Measurements from ENCODE around the gene PRKCH. TPM values are rescaled to one million over a fixed set of nuclear protein-coding genes. Genes with fewer than 3 reads are reported as not detected.

The PRKCH gene
- polyA plus RNA-seq, 2 of the 4 experiments (the other 2 are of a cell fraction): 10.0 to 10.2 TPM

GRCh38 chr14:61499991-61500390, 178.6 kb downstream of the PRKCH start:
- Histone ChIP-seq H3K4me1 (peaks cover 15% of the 10 kb centered on the region), H3K27ac (peak overlapping the region in 1 of 2 experiments; percentile 5; a peak in 1 of 6 replicates), H3K9me3 (no peaks in the 10 kb centered on the region), H3K4me3 (no peak overlapping the region), H3K4me2 (no peak overlapping the region)
- DNase-seq (ENCODE audit: low read depth in 1 of 2, low spot score in 1 of 2): no peak
- no peak for TF ChIP-seq CBX2 (IDR thresholded peaks at IDR 0.05; ENCODE audit: borderline replicate concordance, low read depth)
- TF ChIP-seq HOXB5 (CRISPR knock-in tag; IDR thresholded peaks at IDR 0.05): no peak
- TF ChIP-seq BHLHE40 (IDR thresholded peaks at IDR 0.05; ENCODE audit: low read depth, low read length): no peak
- TF ChIP-seq EHMT2 (IDR thresholded peaks at IDR 0.05; ENCODE audit: low read depth): no peak
- TF ChIP-seq MAFK (IDR thresholded peaks at IDR 0.05; ENCODE audit: partially characterized antibody): no peak
- no peak for TF ChIP-seq CTCF (IDR thresholded peaks at IDR 0.05)
- TF ChIP-seq SREBF2 (IDR thresholded peaks at IDR 0.05): no peak
- no peak for TF ChIP-seq CHD4 (IDR thresholded peaks at IDR 0.05; ENCODE audit: borderline replicate concordance)
- no peak for TF ChIP-seq RARB (CRISPR knock-in tag; IDR thresholded peaks at IDR 0.05)
- TF ChIP-seq EP300 (IDR thresholded peaks at IDR 0.05): no peak
- TF ChIP-seq MAX (IDR thresholded peaks at IDR 0.05): no peak
- TF ChIP-seq MAZ (IDR thresholded peaks at IDR 0.05; ENCODE audit: borderline replicate concordance, low read depth, low read length): no peak
- TF ChIP-seq USF2 (IDR thresholded peaks at IDR 0.05): no peak
- TF ChIP-seq FOSL2 (IDR thresholded peaks at IDR 0.05): no peak
- TF ChIP-seq FOSL2 (CRISPR knock-in tag; IDR thresholded peaks at IDR 0.05): no peak
- CTCF ChIA-PET: interaction anchor here (0.9 to 2.0 kb wide), 3 partner anchors 10 to 337 kb away, joined by 3 to 9 read pairs (median 3); no protein-coding TSS in a partner anchor
- ATAC-seq: no peak
- 94% methylated on average over 7 of the region's 7 CpGs for WGBS (ENCODE audit: missing lambda C conversion rate)
- FAIRE-seq: no peak
- POLR2A ChIA-PET: no interaction called here

- Histone ChIP-seq H3K9me3 (no peaks in the 10 kb centered on the region), H3K27ac (peak overlapping the region; percentile 47 to 72; a peak in 4 of 6 replicates), H3K4me2 (peak overlapping the region; percentile 38; the same call in 1 of the 3 replicates), H3K4me1 (peaks cover 15% of the 10 kb centered on the region), H3K4me3 (no peak overlapping the region)
- CTCF ChIA-PET: interaction anchor here (0.7 to 2.0 kb wide), 4 partner anchors 9 to 151 kb away, joined by 3 to 9 read pairs (median 4); no protein-coding TSS in a partner anchor
- WGBS (ENCODE audit: missing lambda C conversion rate): 90% methylated on average over 6 of the region's 6 CpGs
- no peak for FAIRE-seq
- ATAC-seq: no peak
- POLR2A ChIA-PET: no interaction called here
- no peak for TF ChIP-seq JUNB (IDR thresholded peaks at IDR 0.05)
- no peak for TF ChIP-seq POLR2AphosphoS2 (conservative IDR thresholded peaks at IDR 0.05; ENCODE audit: low read length)
- no peak for TF ChIP-seq MAX (IDR thresholded peaks at IDR 0.05)
- no peak for TF ChIP-seq SMC3 (IDR thresholded peaks at IDR 0.05)
- no peak for TF ChIP-seq ZC3H11A (IDR thresholded peaks at IDR 0.05)
- TF ChIP-seq NPAS2 (CRISPR knock-in tag; IDR thresholded peaks at IDR 0.05; ENCODE audit: borderline replicate concordance): no peak
- TF ChIP-seq HDAC2 (IDR thresholded peaks at IDR 0.05): no peak
- no peak for TF ChIP-seq ZNF302 (CRISPR knock-in tag; IDR thresholded peaks at IDR 0.05)
- no peak for TF ChIP-seq FOSB (CRISPR knock-in tag; IDR thresholded peaks at IDR 0.05)
- TF ChIP-seq USF2 (IDR thresholded peaks at IDR 0.05): no peak
- no peak for TF ChIP-seq ZSCAN20 (CRISPR knock-in tag; IDR thresholded peaks at IDR 0.05)
- no peak for TF ChIP-seq ESRRA (IDR thresholded peaks at IDR 0.05; ENCODE audit: borderline replicate concordance, low read length)
- no peak for TF ChIP-seq ATOH8 (CRISPR knock-in tag; IDR thresholded peaks at IDR 0.05; ENCODE audit: low read depth)
- no peak for TF ChIP-seq EP300 (IDR thresholded peaks at IDR 0.05)
- DNase-seq (ENCODE audit: low read depth in 1 of 2, low spot score in 1 of 2): no peak
Measured at GRCh38 chr14:61501714-61502458, 180.5 kb downstream of the PRKCH start.

Data from A549 (cell line).